Peyer's patch (tissue), 4 donors: ENCODE measurements around the gene GLTP.

ENCODE experiments used
- CTCF ChIP-seq, 6 experiments: fragments of 450-650 bp in 4 of 6; fragments of 200-600 bp in 2 of 6; sonication (generic) in 1 of 6; IDR thresholded peaks; one replicate each; pipeline ENCODE4 v1.5.1; 2017 to 2019; ENCODE audit warnings: antibody characterized with exemption in 6 of 6, mild to moderate bottlenecking in 3 of 6, moderate library complexity in 1 of 6
- POLR2A ChIP-seq, 2 donors: fragments of 450-650 bp; IDR thresholded peaks; one replicate each; pipeline ENCODE4 v1.5.1; 2017; ENCODE audit warnings: antibody characterized with exemption in 2 of 2, mild to moderate bottlenecking in 2 of 2, moderate library complexity in 2 of 2

GRCh38 chr12:109925185-109925840 is 45.0 kb upstream of the GLTP start:
- no peak for TF ChIP-seq POLR2A (IDR thresholded peaks at IDR 0.05)
- TF ChIP-seq CTCF (IDR thresholded peaks at IDR 0.05), result no peak
